ENCODE data around the gene TRAPPC1.

Gene TRAPPC1

GRCh38 chr17:7884581-7885366 lies 47.0 kb downstream of the TRAPPC1 start:
- TF ChIP-seq REST (IDR thresholded peaks at IDR 0.05; ENCODE audit: insufficient read depth in 1 of 2, low read depth in 2 of 2, low read length in 2 of 2) (no peak), TAF1 (IDR thresholded peaks at IDR 0.05; ENCODE audit: borderline replicate concordance, insufficient read depth, low read length) (no peak)

- TF ChIP-seq SIN3A (IDR thresholded peaks at IDR 0.05; ENCODE audit: borderline replicate concordance, insufficient read depth, low read length), result 0 out of 2 replicates have a peak, but pooled peaks have one; percentile 21
- TF ChIP-seq TAF1 (IDR thresholded peaks at IDR 0.05; ENCODE audit: borderline replicate concordance, insufficient read depth, low read length), result no peak
Measured at GRCh38 chr17:7883781-7884386, 47.9 kb downstream of the TRAPPC1 start.

- TF ChIP-seq POLR2AphosphoS5 (IDR thresholded peaks at IDR 0.05; ENCODE audit: low read depth, low read length), result no peak
- TF ChIP-seq TAF1 (IDR thresholded peaks at IDR 0.05; ENCODE audit: borderline replicate concordance, insufficient read depth, low read length), result no peak
- TF ChIP-seq FOXP2 (optimal IDR thresholded peaks at IDR 0.05; ENCODE audit: borderline replicate concordance, extremely low read depth, extremely low read length, insufficient read depth), result no peak
Measured at GRCh38 chr17:7882629-7883028, 49.1 kb downstream of the TRAPPC1 start.

GRCh38 chr17:7882068-7882467 lies 49.7 kb downstream of the TRAPPC1 start:
- no peak for TF ChIP-seq POLR2AphosphoS5 (IDR thresholded peaks at IDR 0.05; ENCODE audit: low read depth, low read length)
- TF ChIP-seq TAF1 (IDR thresholded peaks at IDR 0.05; ENCODE audit: borderline replicate concordance, insufficient read depth, low read length), result no peak
- no peak for TF ChIP-seq REST (IDR thresholded peaks at IDR 0.05; ENCODE audit: insufficient read depth in 1 of 2, low read depth in 2 of 2, low read length in 2 of 2)
- TF ChIP-seq FOXP2 (optimal IDR thresholded peaks at IDR 0.05; ENCODE audit: borderline replicate concordance, extremely low read depth, extremely low read length, insufficient read depth), result no peak
- TF ChIP-seq SIN3A (IDR thresholded peaks at IDR 0.05; ENCODE audit: borderline replicate concordance, insufficient read depth, low read length), result no peak

- TF ChIP-seq REST (IDR thresholded peaks at IDR 0.05; ENCODE audit: insufficient read depth in 1 of 2, low read depth in 2 of 2, low read length in 2 of 2) (no peak), SIN3A (IDR thresholded peaks at IDR 0.05; ENCODE audit: borderline replicate concordance, insufficient read depth, low read length) (no peak), FOXP2 (optimal IDR thresholded peaks at IDR 0.05; ENCODE audit: borderline replicate concordance, extremely low read depth, extremely low read length, insufficient read depth) (no peak), TAF1 (IDR thresholded peaks at IDR 0.05; ENCODE audit: borderline replicate concordance, insufficient read depth, low read length) (no peak), POLR2AphosphoS5 (IDR thresholded peaks at IDR 0.05; ENCODE audit: low read depth, low read length) (no peak)
Measured at GRCh38 chr17:7881276-7882054, 50.3 kb downstream of the TRAPPC1 start.

All from PFSK-1 (cell line).